GM12865 (cell line): Measurements from ENCODE around the gene ATP8A2.

ENCODE experiments used
- DNase-seq: peaks from one replicate; pipeline ENCODE4 v3.0.0; 2010; ENCODE audit warnings: low read depth
- H3K4me3 ChIP-seq: 2 replicates; pipeline ENCODE4 v1.5.1; 2011; ENCODE audit warnings: mild to moderate bottlenecking, low read depth, low read length, control low read depth
- TF ChIP-seq, protein P1 (sequence below): IDR thresholded peaks from 2 replicates; pipeline ENCODE4 v1.5.1; 2011; ENCODE audit warnings: low read length, control low read depth, low read depth, inconsistent platforms; ENCODE audit not compliant: insufficient read depth; ENCODE audit errors: missing control alignments

The ATP8A2 gene

DNA sequence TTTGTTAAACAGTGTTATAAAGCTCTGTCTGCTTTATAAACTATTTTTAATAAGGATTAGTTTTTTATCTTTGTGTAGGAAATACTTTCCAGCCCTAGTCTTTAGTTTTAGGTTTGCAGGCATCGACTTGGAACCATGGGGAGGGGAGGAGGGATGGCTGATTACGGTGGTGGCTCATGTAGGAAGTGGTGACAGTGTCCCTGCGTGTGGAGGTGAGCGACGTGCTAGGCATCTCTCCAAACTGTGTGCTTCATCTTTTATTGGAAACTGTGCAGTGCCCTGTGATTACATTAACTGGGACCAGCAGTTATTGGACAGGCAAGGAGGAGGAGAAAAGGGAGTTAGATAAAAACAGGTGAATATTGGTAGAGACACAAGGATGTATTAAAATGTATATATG is 203.8 kb downstream of the ATP8A2 start:
- DNase-seq = no peak
- TF ChIP-seq, protein P1, sequence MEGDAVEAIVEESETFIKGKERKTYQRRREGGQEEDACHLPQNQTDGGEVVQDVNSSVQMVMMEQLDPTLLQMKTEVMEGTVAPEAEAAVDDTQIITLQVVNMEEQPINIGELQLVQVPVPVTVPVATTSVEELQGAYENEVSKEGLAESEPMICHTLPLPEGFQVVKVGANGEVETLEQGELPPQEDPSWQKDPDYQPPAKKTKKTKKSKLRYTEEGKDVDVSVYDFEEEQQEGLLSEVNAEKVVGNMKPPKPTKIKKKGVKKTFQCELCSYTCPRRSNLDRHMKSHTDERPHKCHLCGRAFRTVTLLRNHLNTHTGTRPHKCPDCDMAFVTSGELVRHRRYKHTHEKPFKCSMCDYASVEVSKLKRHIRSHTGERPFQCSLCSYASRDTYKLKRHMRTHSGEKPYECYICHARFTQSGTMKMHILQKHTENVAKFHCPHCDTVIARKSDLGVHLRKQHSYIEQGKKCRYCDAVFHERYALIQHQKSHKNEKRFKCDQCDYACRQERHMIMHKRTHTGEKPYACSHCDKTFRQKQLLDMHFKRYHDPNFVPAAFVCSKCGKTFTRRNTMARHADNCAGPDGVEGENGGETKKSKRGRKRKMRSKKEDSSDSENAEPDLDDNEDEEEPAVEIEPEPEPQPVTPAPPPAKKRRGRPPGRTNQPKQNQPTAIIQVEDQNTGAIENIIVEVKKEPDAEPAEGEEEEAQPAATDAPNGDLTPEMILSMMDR = no peak
- H3K4me3 ChIP-seq = no peak overlapping the region

DNA sequence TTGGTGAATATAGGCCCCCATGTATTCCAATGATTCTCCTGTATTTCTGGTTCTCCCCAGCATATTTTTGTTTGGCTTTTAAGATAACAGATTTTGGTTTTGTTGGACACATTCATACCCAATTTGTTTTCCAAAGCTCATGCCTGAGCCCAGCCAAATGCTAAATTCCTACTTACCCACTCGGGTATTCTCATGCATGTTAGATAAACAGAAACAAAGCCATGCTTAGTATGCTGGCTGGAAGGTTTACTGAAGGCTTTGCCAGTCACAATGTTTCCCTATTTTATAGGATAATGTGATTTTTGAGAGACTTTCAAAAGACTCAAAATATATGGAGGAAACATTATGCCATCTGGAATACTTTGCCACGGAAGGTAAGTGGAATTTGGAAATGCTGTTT is 206.8 kb downstream of the ATP8A2 start:
- no peak overlapping the region for H3K4me3 ChIP-seq
- TF ChIP-seq, protein P1 = no peak
- no peak for DNase-seq

DNA sequence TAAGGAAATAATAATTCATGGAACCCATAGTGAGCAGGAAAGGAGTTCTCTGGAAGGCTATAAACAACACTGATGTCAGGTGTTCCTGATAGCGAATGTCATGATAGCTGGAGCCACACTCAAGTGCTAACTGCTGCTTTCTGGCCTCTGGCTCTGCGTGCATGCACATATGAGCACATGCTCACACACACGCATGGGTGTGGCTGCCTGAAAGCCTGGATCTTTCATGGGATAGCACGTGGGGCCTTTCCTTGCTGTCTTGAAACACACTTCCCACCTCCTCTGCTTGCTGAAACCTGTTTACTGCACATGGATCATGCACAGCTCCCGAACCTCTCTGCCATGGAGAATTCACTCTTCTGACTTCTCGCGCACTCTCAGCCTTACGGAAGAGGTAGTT is 207.4 kb downstream of the ATP8A2 start:
- TF ChIP-seq, protein P1 = no peak
- no peak for DNase-seq
- H3K4me3 ChIP-seq = no peak overlapping the region

DNA sequence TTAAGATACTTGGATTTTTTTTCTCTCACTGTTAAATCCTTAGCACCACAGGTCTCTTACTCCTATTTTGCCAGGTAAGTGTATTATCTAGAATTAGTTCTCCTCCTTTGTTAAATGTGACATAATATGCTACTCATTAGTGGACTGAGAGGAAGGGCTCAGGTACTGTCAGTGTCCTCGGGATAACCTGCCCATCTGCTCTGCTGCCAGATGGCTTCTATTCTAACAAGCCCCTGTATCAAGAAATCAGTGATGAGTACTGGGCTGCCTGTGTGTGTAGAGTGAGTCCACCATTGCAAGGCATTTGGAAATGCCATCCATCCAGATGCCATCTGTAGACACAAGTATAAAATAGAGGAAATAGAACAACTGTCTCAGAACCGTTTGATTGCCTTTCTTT is 209.6 kb downstream of the ATP8A2 start:
- H3K4me3 ChIP-seq = no peak overlapping the region
- DNase-seq = no peak
- TF ChIP-seq, protein P1 = no peak

DNA sequence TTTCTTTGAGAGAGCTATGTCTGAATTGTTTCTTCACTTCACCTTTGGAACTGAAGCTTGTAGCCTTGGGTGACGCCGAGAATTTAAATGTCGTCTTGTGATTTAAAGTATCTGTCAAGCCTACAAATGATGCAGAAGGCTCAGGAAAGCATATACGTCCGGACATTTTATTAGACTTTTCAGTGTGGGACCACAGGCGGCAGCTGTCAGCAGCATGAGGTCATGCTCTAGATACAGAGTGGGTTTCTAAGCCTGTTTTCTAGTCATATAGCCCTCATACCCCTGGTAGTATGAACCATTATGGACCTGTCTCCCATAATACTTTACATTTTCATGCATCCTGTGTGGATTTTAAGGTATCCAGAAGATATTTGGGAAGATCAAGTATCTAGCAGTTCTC is 212.3 kb downstream of the ATP8A2 start:
- TF ChIP-seq, protein P1 = no peak
- no peak for DNase-seq
- H3K4me3 ChIP-seq = no peak overlapping the region

DNA sequence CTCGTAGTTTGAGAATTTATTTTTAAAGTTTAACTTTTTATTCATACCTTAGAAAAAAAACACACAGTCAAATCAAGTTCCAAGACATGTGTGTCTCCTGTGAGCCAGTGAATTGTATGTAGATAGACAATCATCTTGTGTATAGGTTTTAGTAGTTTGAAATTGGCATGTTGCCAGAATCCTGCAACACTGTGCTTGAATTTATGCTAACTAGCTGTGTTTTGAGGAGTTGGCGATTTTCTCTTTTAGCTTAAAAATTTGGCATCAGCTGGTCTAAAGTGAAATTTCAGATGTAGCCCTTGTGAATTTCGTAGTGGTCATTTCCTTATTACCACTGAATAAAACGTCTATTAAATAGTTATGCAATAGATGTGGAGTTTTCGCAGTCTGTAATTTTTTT is 213.2 kb downstream of the ATP8A2 start:
- no peak for DNase-seq
- no peak overlapping the region for H3K4me3 ChIP-seq
- TF ChIP-seq, protein P1 = no peak

DNA sequence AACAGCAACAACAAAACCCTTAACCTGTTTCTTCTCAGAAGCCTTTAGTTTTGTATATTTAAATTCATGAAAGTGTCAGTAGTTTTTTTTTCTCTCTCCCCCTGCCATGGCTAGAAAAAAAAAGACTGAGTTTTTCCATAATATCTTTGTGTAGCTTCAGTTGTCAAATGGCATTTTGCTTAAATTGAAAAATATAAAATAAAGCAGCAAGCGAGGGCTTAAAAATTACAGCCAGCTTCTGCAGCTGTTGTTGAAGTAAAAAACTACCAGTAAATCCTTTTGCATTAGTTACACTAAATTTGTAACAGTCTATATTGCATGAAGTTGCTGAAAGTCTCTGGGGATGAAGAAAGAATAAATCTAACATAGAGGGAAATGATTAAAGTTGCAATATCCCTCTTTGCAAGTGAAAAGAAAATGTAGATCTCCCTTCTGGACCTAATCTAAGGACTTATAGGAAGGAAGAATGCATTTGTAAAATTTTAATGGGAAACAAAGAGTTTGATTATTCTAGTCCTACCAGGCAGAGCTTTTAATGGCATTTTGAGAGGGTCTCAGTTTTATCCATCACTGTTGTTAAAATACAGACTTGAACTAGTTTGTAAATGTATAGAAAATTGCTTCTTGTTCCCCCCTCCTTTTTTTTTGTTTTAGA is 215.7 kb downstream of the ATP8A2 start:
- DNase-seq = no peak
- H3K4me3 ChIP-seq = no peak overlapping the region
- TF ChIP-seq, protein P1 = no peak
